NCI-H1694 (cell line): ENCODE measurements around the gene SLC22A7.

Experiments
- DNase-seq: peaks from one replicate; lab custom pipeline; 2025; lab: John Stamatoyannopoulos, UW

SLC22A7 gene

GRCh38 chr6:43283905-43284304 lies 14.2 kb upstream of the SLC22A7 start:
- DNase-seq: no peak

DNA sequence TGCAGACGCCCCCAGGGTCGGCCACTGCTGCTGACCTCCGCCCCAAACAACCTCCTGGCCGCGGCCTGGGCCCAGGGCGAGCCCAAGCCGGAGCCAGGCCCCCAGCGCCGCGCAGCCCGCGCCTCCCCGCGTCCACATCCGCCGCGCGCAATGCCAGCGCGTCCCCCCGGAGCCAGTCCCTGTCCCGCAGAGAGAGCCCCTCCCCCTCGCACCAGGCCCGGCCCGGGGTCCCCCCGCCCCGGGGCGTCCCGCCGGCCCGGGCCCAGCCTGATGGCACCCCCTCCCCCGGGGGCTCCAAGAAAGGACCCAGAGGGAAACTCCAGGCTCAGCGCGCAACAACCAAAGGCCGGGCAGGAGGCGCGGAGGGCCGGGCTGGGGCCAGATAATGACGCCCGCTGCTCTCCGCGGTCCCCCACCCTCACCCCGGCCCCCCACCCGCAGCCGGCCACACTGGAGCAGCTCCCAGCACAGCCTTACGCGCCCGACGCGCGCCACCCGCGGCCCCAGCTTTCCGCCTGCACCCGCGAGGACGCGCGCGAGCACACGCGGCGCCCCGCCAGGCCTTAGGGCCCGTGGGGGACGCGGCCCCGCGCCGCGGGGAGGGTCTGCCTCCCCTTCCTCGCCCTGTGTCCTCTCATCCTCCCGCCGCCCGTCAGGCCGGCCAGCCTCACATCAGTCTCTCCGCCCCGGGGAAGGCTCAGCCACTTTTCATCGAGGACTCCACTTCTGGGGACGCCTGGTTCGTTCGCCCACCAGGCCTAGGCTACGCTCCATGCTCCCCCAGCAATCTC lies 12.9 kb upstream of the SLC22A7 start:
- DNase-seq: no peak

DNA sequence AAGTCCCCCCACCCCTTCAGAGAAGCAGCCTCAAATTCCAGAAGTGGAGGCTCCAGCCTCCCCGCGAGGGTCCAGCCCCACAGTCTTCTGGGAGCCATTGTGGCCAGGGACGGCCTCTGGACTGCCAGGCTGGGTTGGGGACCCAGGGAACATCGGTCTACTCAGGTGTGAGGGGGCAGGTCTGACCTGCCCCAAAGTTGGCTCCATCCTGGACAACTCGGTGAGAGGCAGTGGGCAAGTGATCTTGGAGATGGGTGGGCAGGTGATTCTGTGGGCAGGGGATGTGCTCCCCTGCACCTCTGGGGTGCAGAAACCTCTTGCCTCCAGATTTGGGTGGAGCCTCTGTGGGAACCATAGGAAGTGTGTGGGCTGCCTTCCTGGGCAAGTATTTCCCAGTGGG lies 12.2 kb upstream of the SLC22A7 start:
- no peak for DNase-seq

- DNase-seq: no peak
These were observed 11.5 kb upstream of the SLC22A7 start for GRCh38 chr6:43286456-43286979.

DNA sequence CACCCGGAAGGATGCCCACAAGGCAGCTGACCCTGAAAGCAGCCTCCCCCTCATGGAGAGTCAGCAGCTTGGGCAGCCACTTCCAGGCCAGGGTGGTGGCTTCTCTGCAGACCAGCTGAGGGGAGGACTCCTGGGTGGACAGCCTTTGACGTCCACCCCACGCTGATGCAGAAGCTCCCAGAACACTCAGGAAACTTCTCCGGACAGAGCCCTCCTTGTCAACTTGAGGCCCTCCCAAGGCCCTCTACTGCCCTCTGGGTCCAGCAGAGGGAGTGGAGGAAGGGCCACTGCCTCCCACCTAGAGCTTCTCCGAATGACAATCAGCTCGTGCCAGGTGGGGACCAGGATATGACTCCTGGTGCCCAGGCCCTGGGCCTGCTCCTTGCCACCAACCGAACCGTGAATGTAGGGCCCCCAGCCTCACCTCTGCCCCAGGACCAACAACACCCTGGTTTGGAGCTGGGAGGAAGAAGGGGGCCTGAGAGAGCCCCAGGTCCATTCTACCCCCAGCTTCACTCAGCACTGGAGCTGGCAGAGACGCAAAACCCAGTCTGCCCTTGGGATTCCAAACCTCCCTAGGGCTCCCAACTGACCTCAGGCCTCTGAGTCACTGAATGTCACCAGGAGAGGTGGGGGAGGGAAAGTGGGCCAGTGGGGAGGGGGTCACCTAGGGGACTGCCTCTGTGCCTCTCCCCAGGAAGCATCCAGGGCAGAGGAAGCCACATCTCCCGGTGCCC lies 10.9 kb upstream of the SLC22A7 start:
- no peak for DNase-seq

DNA sequence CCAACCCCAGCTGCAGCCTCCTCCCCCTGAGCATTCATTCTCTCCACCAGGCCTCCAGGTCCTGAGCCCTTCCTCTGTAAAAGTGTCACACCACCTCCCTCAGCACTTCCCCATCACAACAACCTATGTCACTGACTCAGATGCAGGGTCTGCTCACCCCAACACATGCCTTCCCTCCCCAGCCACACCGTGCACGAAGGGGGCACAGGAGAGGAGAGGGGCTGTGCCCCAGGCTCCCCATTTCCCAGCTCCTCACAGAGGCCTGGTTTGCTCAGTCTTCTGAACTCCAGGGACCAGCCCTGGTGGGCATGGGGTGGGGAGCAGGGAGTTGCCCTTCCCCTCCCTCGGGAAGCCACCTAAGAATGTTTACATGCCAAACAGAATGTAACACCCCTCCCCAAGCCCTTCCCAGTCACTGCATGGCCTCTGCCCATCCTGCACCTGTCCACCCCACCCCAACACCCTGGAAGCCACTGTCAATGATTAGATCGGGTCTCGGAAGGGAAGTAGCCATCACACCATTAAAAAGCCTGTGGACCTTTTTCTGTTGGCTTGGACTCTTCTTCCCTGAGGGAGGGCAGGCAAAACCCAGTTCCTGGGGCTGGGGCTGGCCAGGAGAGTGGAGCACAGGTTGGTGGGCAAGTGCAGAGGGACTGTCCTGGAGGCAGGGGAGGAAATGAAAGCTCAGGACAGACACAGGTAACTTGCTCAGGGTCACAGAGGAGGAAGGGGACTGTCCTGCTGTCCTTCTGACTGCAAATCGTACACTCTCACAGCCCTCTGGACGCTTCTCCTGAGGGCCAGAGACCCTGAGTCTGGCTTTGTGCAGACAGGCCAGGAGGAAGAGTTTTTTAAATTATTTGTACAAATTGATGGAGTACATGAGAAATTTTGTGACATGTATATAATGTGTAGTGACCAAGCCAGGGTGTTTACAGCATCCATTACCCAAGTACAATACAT lies 10.1 kb upstream of the SLC22A7 start:
- no peak for DNase-seq

DNA sequence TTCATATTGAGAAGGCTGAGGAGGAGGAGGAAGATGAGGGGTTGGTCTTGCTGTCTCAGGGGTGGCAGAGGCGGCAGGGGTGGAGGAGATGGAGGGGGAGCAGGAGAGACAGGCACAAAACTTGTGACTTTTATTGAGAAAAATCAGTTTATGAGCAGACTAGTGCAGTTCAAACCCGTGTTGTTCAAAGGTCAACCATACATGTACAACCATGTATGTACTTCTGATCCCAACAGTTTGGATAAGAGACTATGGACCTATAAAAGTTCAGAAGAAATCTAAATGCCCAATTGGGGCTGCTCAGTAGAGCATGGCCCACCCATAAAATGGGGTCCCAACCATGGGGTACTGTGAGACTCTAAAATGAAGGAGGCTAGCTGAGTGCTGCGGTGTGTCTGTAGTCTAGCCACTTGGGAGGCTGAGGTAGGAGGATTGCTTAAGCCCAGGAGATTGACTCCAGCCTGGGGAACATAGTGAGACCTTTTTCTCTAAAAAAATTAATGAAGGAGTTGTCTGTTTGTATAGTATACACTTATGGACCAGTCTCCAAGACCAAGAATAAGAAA lies 7.6 kb upstream of the SLC22A7 start:
- DNase-seq: no peak

DNA sequence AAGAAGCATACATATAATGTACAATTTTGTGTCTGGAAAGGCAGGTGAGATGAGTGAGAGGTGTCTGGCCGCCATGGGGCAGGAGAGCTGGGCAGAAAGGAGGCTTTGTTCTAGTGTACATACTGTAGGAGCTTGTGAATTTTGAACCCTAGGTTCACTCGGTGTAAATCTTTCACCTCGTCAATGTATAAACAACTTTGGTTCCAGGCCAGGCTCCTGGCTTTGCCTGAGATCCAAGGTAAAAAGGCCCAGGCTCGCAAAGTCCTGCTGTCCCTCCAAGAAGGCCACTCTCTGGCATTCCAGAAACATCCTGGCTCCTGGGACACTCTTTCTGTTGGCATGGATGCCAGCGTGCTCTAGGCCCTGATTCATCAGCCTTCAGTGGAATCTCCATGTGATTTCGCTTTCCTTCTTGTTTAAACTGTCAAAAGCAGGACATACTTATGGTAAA lies 7.1 kb upstream of the SLC22A7 start:
- no peak for DNase-seq

DNA sequence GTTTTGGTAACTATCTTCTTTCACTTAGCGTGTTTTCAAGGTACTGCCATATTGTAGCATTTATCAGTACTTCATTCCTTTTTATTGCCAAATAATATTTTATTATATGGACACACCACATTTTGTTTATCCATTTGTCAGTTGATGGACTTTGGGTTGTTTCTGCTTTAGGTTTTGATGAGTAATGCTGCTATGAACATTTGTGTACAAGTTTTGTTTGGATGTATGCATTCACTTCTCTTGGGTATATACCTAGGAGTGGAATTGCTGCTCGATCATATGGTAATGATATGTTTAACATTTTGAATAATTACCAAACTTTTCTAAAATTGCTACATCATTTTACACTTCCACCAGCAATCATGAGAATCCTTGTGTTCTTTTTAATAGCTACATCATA lies 6.4 kb upstream of the SLC22A7 start:
- no peak for DNase-seq

GRCh38 chr6:43292341-43292740 lies 5.7 kb upstream of the SLC22A7 start:
- DNase-seq: no peak

GRCh38 chr6:43292763-43293318 lies 5.2 kb upstream of the SLC22A7 start:
- no peak for DNase-seq

DNA sequence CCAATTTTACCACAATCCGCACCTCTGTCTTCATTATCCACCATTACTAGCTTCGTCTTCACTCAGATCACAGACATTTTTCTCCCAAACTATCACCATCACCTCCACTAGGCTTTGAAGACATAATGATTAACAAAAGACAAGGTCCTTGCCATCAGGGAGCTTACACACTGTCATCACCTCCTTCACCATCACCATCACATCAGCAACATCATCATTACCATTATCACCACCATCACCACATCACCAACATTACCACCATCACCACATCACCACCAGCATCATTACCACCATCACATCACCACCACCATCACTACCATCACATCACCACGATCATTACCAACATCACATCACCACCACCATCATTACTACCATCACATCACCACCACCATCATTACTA lies 4.4 kb upstream of the SLC22A7 start:
- DNase-seq: no peak

- no peak for DNase-seq
These were observed 3.5 kb upstream of the SLC22A7 start for GRCh38 chr6:43294536-43294935.

GRCh38 chr6:43295456-43295855 lies 2.6 kb upstream of the SLC22A7 start:
- no peak for DNase-seq

DNA sequence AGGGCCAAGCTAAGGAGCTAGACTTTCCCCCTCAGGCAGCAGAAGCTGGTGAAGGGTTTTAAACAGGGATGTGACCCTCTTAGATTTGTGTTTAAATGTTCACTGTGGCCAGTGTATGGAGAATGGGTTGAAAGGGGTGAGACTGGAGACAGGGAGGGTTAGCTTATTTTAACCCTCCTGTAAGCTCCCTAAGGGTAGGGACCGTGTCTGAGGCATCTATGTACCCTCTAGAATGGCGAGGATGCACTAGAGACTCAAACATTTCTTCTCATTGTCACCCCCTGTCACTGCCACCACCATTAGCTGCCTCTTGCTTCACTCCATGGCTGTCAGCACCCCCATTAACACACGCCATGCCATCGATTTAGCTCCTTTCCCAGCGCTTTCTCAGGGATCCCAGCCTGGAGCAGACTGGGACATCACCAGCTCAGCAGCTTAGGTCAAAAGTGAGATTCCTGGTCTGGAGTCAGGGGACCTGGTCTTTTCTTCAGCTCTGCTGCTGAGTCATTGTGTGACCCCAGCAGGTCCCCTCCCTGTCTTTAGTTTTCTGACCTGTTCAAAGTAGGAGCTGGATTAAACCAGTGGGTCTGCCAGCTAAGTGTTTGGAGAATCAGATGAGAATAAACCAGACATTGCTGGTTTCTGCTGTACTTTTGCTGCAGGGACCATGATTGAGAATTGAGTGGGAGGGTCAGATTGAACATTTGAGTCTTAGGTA lies 1.1 kb upstream of the SLC22A7 start:
- no peak for DNase-seq

- no peak for DNase-seq
These were observed 691 bp downstream of the SLC22A7 start for GRCh38 chr6:43298565-43299337.

DNA sequence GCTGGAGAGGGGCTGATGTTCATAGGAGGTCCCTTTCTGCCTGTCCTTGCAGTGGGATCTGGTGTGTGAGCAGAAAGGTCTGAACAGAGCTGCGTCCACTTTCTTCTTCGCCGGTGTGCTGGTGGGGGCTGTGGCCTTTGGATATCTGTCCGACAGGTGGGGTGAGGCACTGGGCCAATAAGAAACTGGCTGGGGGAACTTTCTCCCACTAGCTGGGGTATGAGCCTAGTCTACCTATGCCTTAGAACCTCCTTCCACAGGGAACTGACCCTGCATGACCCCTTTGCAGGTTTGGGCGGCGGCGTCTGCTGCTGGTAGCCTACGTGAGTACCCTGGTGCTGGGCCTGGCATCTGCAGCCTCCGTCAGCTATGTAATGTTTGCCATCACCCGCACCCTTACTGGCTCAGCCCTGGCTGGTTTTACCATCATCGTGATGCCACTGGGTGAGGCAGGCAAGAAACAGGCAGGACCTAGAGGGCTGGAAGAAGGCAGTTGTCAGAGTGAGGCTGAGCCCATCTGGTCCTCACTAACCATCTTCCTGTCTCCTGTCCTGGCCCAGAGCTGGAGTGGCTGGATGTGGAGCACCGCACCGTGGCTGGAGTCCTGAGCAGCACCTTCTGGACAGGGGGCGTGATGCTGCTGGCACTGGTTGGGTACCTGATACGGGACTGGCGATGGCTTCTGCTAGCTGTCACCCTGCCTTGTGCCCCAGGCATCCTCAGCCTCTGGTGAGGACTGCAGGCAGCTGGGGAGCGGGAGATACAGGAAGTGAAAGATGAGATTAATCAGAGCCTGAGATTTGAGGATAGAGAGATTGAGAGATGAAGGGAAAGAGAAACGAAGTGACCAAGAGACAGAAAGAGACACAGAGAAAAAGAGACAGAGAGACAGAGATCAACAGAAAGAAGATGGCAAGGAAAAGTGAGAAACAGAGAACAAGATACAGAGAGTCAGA lies 1.6 kb downstream of the SLC22A7 start:
- DNase-seq: no peak

GRCh38 chr6:43301081-43301870 lies 3.2 kb downstream of the SLC22A7 start:
- no peak for DNase-seq
